Colonic mucosa (tissue), 4 donors: Measurements from ENCODE around the gene EVX2. TPM values are rescaled to one million over a fixed set of nuclear protein-coding genes. Genes with fewer than 3 reads are reported as not detected.

Experiments
- DNase-seq: peaks from one replicate; pipeline ENCODE4 v3.0.0-alpha.2; 2020
- H3K27ac ChIP-seq: fragments of 200-600 bp; one replicate; pipeline ENCODE4 v1.8.0; 2021
- H3K27me3 ChIP-seq: fragments of 200-600 bp; one replicate; pipeline ENCODE4 v1.8.0; 2021
- H3K36me3 ChIP-seq: fragments of 200-600 bp; one replicate; pipeline ENCODE4 v1.8.0; 2021
- H3K4me1 ChIP-seq: fragments of 200-600 bp; one replicate; pipeline ENCODE4 v1.8.0; 2021; ENCODE audit warnings: mild to moderate bottlenecking
- H3K4me3 ChIP-seq: fragments of 200-600 bp; one replicate; pipeline ENCODE4 v1.8.0; 2021
- H3K9ac ChIP-seq, 2 donors: one replicate each; pipeline ENCODE4 v1.7.0; 2013; ENCODE audit warnings: control low read depth in 2 of 2, low read depth in 2 of 2, low read length in 2 of 2
- H3K9me3 ChIP-seq: fragments of 200-600 bp; one replicate; pipeline ENCODE4 v1.8.0; 2021
- CTCF ChIP-seq: fragments of 200-600 bp; IDR thresholded peaks from one replicate; pipeline ENCODE4 v1.8.0; 2022; ENCODE audit warnings: antibody characterized with exemption, mild to moderate bottlenecking
- intact Hi-C: fragments of 100-400 bp; cut with DNase I; formaldehyde crosslinking; loops from one replicate; pipeline ENCODE4 v1.14.1; 2022
- total RNA-seq, 2 donors: library from RNA; stranded (reverse); fragmentation: NEBNext Ultra II Directional in 1 of 2; extraction: Animal tissue kit (Norgen Biotek cat#: 25700) in 1 of 2; gene quantifications; one replicate each; pipeline ENCODE4 v1.2.1, GENCODE V29; 2021
- donor health status: healthy.
- donor health status: DM: no; HTN: no; CAD: no.
- donor health status: DM: no; HTN: no; CAD: no.

Gene EVX2
- total RNA-seq, 2 donors from 2014 or later = not detected

- Histone ChIP-seq H3K9ac (peak overlapping the region; percentile 63 to 70), H3K4me3 (peak overlapping the region; percentile 41), H3K27ac (peak overlapping the region; percentile 75), H3K4me1 (no peaks in the 10 kb centered on the region), H3K9me3 (no peaks in the 10 kb centered on the region), H3K36me3 (no peaks in the 10 kb centered on the region), H3K27me3 (peaks cover 33% of the 10 kb centered on the region)
- intact Hi-C loops = no loop called here
- no peak for DNase-seq
- TF ChIP-seq CTCF = no peak
Measured at GRCh38 chr2:176130147-176130956, 46.6 kb upstream of the EVX2 start.

GRCh38 chr2:176129813-176130146, 46.0 kb upstream of the EVX2 start:
- peak overlapping the region; percentile 41 for H3K4me3 ChIP-seq
- intact Hi-C loops = loop anchor here (5.0 to 10.0 kb wide), 3 partner anchors 508 to 1015 kb away; no protein-coding TSS in a partner anchor
- H3K27ac ChIP-seq = peak overlapping the region; percentile 75
- H3K36me3 ChIP-seq = no peaks in the 10 kb centered on the region
- H3K9ac ChIP-seq = peak overlapping the region in 1 of 2 donors; percentile 70
- no peak for DNase-seq
- no peaks in the 10 kb centered on the region for H3K9me3 ChIP-seq
- peaks cover 39% of the 10 kb centered on the region for H3K27me3 ChIP-seq
- H3K4me1 ChIP-seq = no peaks in the 10 kb centered on the region
- TF ChIP-seq CTCF = no peak

GRCh38 chr2:176128982-176129796, 45.4 kb upstream of the EVX2 start, which contains the start of gene HOXD8:
HOXD8 (plus strand) TSS chr2:176129705; CDS start chr2:176130367, 662 bp downstream.
- no peaks in the 10 kb centered on the region for H3K4me1 ChIP-seq
- TF ChIP-seq CTCF = no peak
- H3K27me3 ChIP-seq = peaks cover 45% of the 10 kb centered on the region
- no peaks in the 10 kb centered on the region for H3K9me3 ChIP-seq
- no peaks in the 10 kb centered on the region for H3K36me3 ChIP-seq
- intact Hi-C loops = loop anchor here (5.0 to 10.0 kb wide), 3 partner anchors 508 to 1016 kb away; no protein-coding TSS in a partner anchor
- peak within 1 kb of the TSS; percentile 67 to 70 for H3K9ac ChIP-seq
- peak; percentile 72 for DNase-seq
- H3K27ac ChIP-seq = peak within 1 kb of the TSS; percentile 75
- H3K4me3 ChIP-seq = peak within 1 kb of the TSS; percentile 41

- Histone ChIP-seq H3K4me1 (no peaks in the 10 kb centered on the region), H3K36me3 (no peaks in the 10 kb centered on the region), H3K4me3 (peak overlapping the region; percentile 41), H3K9me3 (no peaks in the 10 kb centered on the region), H3K9ac (peak overlapping the region; percentile 32 to 67), H3K27ac (peak overlapping the region; percentile 75), H3K27me3 (peaks cover 51% of the 10 kb centered on the region)
- TF ChIP-seq CTCF = no peak
- DNase-seq = no peak
- intact Hi-C loops = loop anchor here (5.0 to 10.0 kb wide), 3 partner anchors 509 to 1016 kb away; no protein-coding TSS in a partner anchor
Measured at GRCh38 chr2:176128172-176128981, 44.6 kb upstream of the EVX2 start.

GRCh38 chr2:176127774-176128072, 44.0 kb upstream of the EVX2 start:
- Histone ChIP-seq H3K4me1 (no peaks in the 10 kb centered on the region), H3K36me3 (no peaks in the 10 kb centered on the region), H3K9me3 (no peaks in the 10 kb centered on the region), H3K9ac (no peak overlapping the region), H3K4me3 (no peak overlapping the region), H3K27ac (no peak overlapping the region), H3K27me3 (peaks cover 57% of the 10 kb centered on the region)
- no peak for TF ChIP-seq CTCF
- intact Hi-C loops = loop anchor here (5.0 to 10.0 kb wide), 3 partner anchors 510 to 1017 kb away; no protein-coding TSS in a partner anchor
- DNase-seq = no peak
